SJSA1 (cell line): ENCODE results near the gene NDC80. TPM values are rescaled to one million over a fixed set of nuclear protein-coding genes. Genes with fewer than 3 reads are reported as not detected.

Experiments
- DNase-seq, 2 experiments: peaks; one replicate each; pipeline ENCODE4 v3.0.0-alpha.2; 2015 to 2020; ENCODE audit warnings: low spot score in 2 of 2, low read depth in 1 of 2
- H3K27ac ChIP-seq: fragments of 250-450 bp; sonication (Bioruptor Pico); 2 replicates; pipeline ENCODE4 v1.5.1; 2020; ENCODE audit warnings: mild to moderate bottlenecking, moderate library complexity
- H3K27me3 ChIP-seq: fragments of 250-450 bp; sonication (Bioruptor Pico); replicated peaks from 2 replicates; pipeline ENCODE4 v1.5.1; 2020; ENCODE audit warnings: mild to moderate bottlenecking, moderate library complexity
- H3K36me3 ChIP-seq: fragments of 250-450 bp; sonication (Bioruptor Pico); 2 replicates; pipeline ENCODE4 v1.5.1; 2020; ENCODE audit warnings: mild to moderate bottlenecking
- H3K4me1 ChIP-seq: fragments of 250-450 bp; sonication (Bioruptor Pico); replicated peaks from 2 replicates; pipeline ENCODE4 v1.6.1; 2021; ENCODE audit warnings: mild to moderate bottlenecking
- H3K4me3 ChIP-seq: fragments of 250-450 bp; sonication (Bioruptor Pico); 2 replicates; pipeline ENCODE4 v1.5.1; 2020; ENCODE audit warnings: mild to moderate bottlenecking
- H3K9me3 ChIP-seq: fragments of 250-450 bp; sonication (Bioruptor Pico); replicated peaks from 2 replicates; pipeline ENCODE4 v1.5.1; 2020; ENCODE audit warnings: mild to moderate bottlenecking
- total RNA-seq: library from RNA; depleted of rRNA; stranded (reverse); fragments of >200 nt; shearing (Covaris generic); gene quantifications from 2 replicates; pipeline ENCODE4 v1.2.3, GENCODE V29; 2014

The NDC80 gene
- total RNA-seq, 1 experiment from 2014 or later = 69.6 TPM

- H3K27me3 ChIP-seq = no peaks in the 10 kb centered on the region
- H3K4me3 ChIP-seq = no peak overlapping the region
- peaks cover 81% of the 10 kb centered on the region for H3K36me3 ChIP-seq
- no peaks in the 10 kb centered on the region for H3K4me1 ChIP-seq
- no peaks in the 10 kb centered on the region for H3K9me3 ChIP-seq
- no peak overlapping the region for H3K27ac ChIP-seq
- DNase-seq = no peak
These were observed 39.2 kb downstream of the NDC80 start for GRCh38 chr18:2610549-2610948.

- Histone ChIP-seq H3K27ac (no peak overlapping the region), H3K27me3 (no peaks in the 10 kb centered on the region), H3K4me3 (no peak overlapping the region), H3K36me3 (peaks cover 84% of the 10 kb centered on the region), H3K9me3 (no peaks in the 10 kb centered on the region), H3K4me1 (peaks cover 12% of the 10 kb centered on the region)
- no peak for DNase-seq
These were observed 41.6 kb downstream of the NDC80 start for GRCh38 chr18:2612996-2613395.

- peaks cover 15% of the 10 kb centered on the region for H3K4me1 ChIP-seq
- peak overlapping the region; percentile 2 for H3K27ac ChIP-seq
- peaks cover 45% of the 10 kb centered on the region for H3K36me3 ChIP-seq
- no peaks in the 10 kb centered on the region for H3K9me3 ChIP-seq
- H3K27me3 ChIP-seq = no peaks in the 10 kb centered on the region
- no peak for DNase-seq
- H3K4me3 ChIP-seq = no peak overlapping the region
These were observed 46.1 kb downstream of the NDC80 start for GRCh38 chr18:2617401-2617998.

GRCh38 chr18:2618009-2618408, 46.7 kb downstream of the NDC80 start:
- DNase-seq = peak in 1 of 2 experiments; percentile 55
- peaks cover 15% of the 10 kb centered on the region for H3K4me1 ChIP-seq
- no peak overlapping the region for H3K4me3 ChIP-seq
- H3K36me3 ChIP-seq = peaks cover 42% of the 10 kb centered on the region
- peak overlapping the region; percentile 2; the same call in 1 of the 2 replicates for H3K27ac ChIP-seq
- no peaks in the 10 kb centered on the region for H3K9me3 ChIP-seq
- no peaks in the 10 kb centered on the region for H3K27me3 ChIP-seq

- no peak overlapping the region for H3K27ac ChIP-seq
- H3K36me3 ChIP-seq = no peaks in the 10 kb centered on the region
These were observed 53.9 kb downstream of the NDC80 start for GRCh38 chr18:2625217-2625616.

GRCh38 chr18:2627821-2628276, 56.5 kb downstream of the NDC80 start:
- no peak for DNase-seq
- no peaks in the 10 kb centered on the region for H3K9me3 ChIP-seq
- no peaks in the 10 kb centered on the region for H3K36me3 ChIP-seq
- H3K27me3 ChIP-seq = no peaks in the 10 kb centered on the region
- H3K4me3 ChIP-seq = no peak overlapping the region
- H3K27ac ChIP-seq = no peak overlapping the region
- no peaks in the 10 kb centered on the region for H3K4me1 ChIP-seq

More at GRCh38 chr18:2625217-2625616, 53.9 kb downstream of the NDC80 start:
- no peaks in the 10 kb centered on the region for H3K4me1 ChIP-seq
- no peak overlapping the region for H3K4me3 ChIP-seq
- H3K27me3 ChIP-seq = no peaks in the 10 kb centered on the region
- no peaks in the 10 kb centered on the region for H3K9me3 ChIP-seq
- DNase-seq = no peak

- DNase-seq = no peak
- no peaks in the 10 kb centered on the region for H3K27me3 ChIP-seq
- no peaks in the 10 kb centered on the region for H3K9me3 ChIP-seq
- H3K4me1 ChIP-seq = no peaks in the 10 kb centered on the region
- no peak overlapping the region for H3K27ac ChIP-seq
- H3K36me3 ChIP-seq = no peaks in the 10 kb centered on the region
- H3K4me3 ChIP-seq = no peak overlapping the region
These were observed 57.6 kb downstream of the NDC80 start for GRCh38 chr18:2629003-2629402.

GRCh38 chr18:2635586-2635985, 64.2 kb downstream of the NDC80 start:
- Histone ChIP-seq H3K36me3 (no peaks in the 10 kb centered on the region), H3K27ac (no peak overlapping the region), H3K4me1 (peaks cover 41% of the 10 kb centered on the region), H3K27me3 (no peaks in the 10 kb centered on the region), H3K4me3 (no peak overlapping the region), H3K9me3 (no peaks in the 10 kb centered on the region)
- DNase-seq = no peak

GRCh38 chr18:2636126-2636631, 64.8 kb downstream of the NDC80 start:
- no peak for DNase-seq
- Histone ChIP-seq H3K4me1 (peaks cover 41% of the 10 kb centered on the region), H3K36me3 (no peaks in the 10 kb centered on the region), H3K4me3 (no peak overlapping the region), H3K27me3 (no peaks in the 10 kb centered on the region), H3K27ac (no peak overlapping the region), H3K9me3 (no peaks in the 10 kb centered on the region)

- Histone ChIP-seq H3K4me3 (no peak overlapping the region), H3K9me3 (no peaks in the 10 kb centered on the region), H3K27ac (no peak overlapping the region), H3K27me3 (no peaks in the 10 kb centered on the region; the same call in 1 of the 2 replicates), H3K4me1 (peaks cover 24% of the 10 kb centered on the region), H3K36me3 (no peaks in the 10 kb centered on the region)
- DNase-seq = no peak
These were observed 70.3 kb downstream of the NDC80 start for GRCh38 chr18:2641638-2642037.

GRCh38 chr18:2642771-2643170, 71.4 kb downstream of the NDC80 start:
- H3K27me3 ChIP-seq = no peaks in the 10 kb centered on the region; the same call in 1 of the 2 replicates
- H3K4me1 ChIP-seq = peaks cover 14% of the 10 kb centered on the region
- no peak overlapping the region for H3K27ac ChIP-seq
- H3K36me3 ChIP-seq = no peaks in the 10 kb centered on the region
- no peaks in the 10 kb centered on the region for H3K9me3 ChIP-seq
- no peak for DNase-seq
- H3K4me3 ChIP-seq = no peak overlapping the region

- no peaks in the 10 kb centered on the region; the same call in 1 of the 2 replicates for H3K27me3 ChIP-seq
- H3K4me3 ChIP-seq = no peak overlapping the region
- H3K4me1 ChIP-seq = no peaks in the 10 kb centered on the region
- no peak overlapping the region for H3K27ac ChIP-seq
- DNase-seq = no peak
- no peaks in the 10 kb centered on the region for H3K9me3 ChIP-seq
- H3K36me3 ChIP-seq = no peaks in the 10 kb centered on the region
These were observed 73.2 kb downstream of the NDC80 start for GRCh38 chr18:2644535-2644934.

GRCh38 chr18:2651981-2652380, 80.6 kb downstream of the NDC80 start:
- Histone ChIP-seq H3K36me3 (peaks cover 13% of the 10 kb centered on the region), H3K27me3 (no peaks in the 10 kb centered on the region), H3K4me3 (no peak overlapping the region), H3K9me3 (no peaks in the 10 kb centered on the region), H3K4me1 (peaks cover 15% of the 10 kb centered on the region), H3K27ac (no peak overlapping the region)
- DNase-seq = no peak

GRCh38 chr18:2653467-2653866, 82.1 kb downstream of the NDC80 start:
- no peaks in the 10 kb centered on the region for H3K27me3 ChIP-seq
- peaks cover 18% of the 10 kb centered on the region for H3K4me1 ChIP-seq
- no peak overlapping the region for H3K27ac ChIP-seq
- no peak for DNase-seq
- no peak overlapping the region for H3K4me3 ChIP-seq
- H3K9me3 ChIP-seq = no peaks in the 10 kb centered on the region
- H3K36me3 ChIP-seq = peaks cover 13% of the 10 kb centered on the region
